ENCODE measurements around the gene GNLY. TPM values are rescaled to one million over a fixed set of nuclear protein-coding genes. Genes with fewer than 3 reads are reported as not detected.

The GNLY gene
- total and polyA plus RNA-seq, 9 of the 15 experiments (the other 6 are each of a cell fraction or from before 2014, with no cell fraction given) = not detected

GRCh38 chr2:85675866-85676548 lies 18.2 kb upstream of the GNLY start:
- in situ Hi-C loops (cut with MboI) = no loop called here
- H3K27ac ChIP-seq (ENCODE audit: extremely low read depth, low read depth, low read length) = no peak overlapping the region
- H3K4me3 ChIP-seq = no peak overlapping the region
- no TSS peak for BruUV-seq (replicated peaks)
- intact Hi-C loops (cut with micrococcal nuclease) = loop anchor here (10.0 kb wide), 1 partner anchor 139 kb away; no protein-coding TSS in a partner anchor
- H3K4me1 ChIP-seq (replicated peaks in 1 of 2; ENCODE audit: control insufficient read depth in 2 of 2, insufficient read depth in 2 of 2, low read length in 2 of 2) = peaks cover 7 to 11% of the 10 kb centered on the region in 2 experiments; a peak in 3 of 5 replicates
- no peaks in the 10 kb centered on the region for H3K79me2 ChIP-seq (ENCODE audit: control insufficient read depth, insufficient read depth, low read length)
- DNase-seq (ENCODE audit: extremely low read depth in 1 of 4, low spot score in 3 of 4) (no peak), ATAC-seq (no peak), FAIRE-seq (no peak)
- H3K9me3 ChIP-seq (replicated peaks; ENCODE audit: control insufficient read depth, insufficient read depth, low read depth, low read length) = no peaks in the 10 kb centered on the region
- H4K20me1 ChIP-seq (replicated peaks; ENCODE audit: control insufficient read depth, insufficient read depth, low read length) = peaks cover 7% of the 10 kb centered on the region
- no peak overlapping the region for H3K4me2 ChIP-seq (ENCODE audit: insufficient read depth, low read length)
- no peak overlapping the region for H3K9ac ChIP-seq (ENCODE audit: insufficient read depth in 1 of 2, low read depth in 2 of 2, low read length in 2 of 2)
- ChIA-PET CTCF (ENCODE audit: low intra/inter-chr PET ratio) (no interaction called here), POLR2A (no interaction called here)
- WGBS (ENCODE audit: insufficient coverage, low coverage, missing lambda C conversion rate) = 2% methylated on average over 6 of the region's 6 CpGs
- TF ChIP-seq, protein P1, sequence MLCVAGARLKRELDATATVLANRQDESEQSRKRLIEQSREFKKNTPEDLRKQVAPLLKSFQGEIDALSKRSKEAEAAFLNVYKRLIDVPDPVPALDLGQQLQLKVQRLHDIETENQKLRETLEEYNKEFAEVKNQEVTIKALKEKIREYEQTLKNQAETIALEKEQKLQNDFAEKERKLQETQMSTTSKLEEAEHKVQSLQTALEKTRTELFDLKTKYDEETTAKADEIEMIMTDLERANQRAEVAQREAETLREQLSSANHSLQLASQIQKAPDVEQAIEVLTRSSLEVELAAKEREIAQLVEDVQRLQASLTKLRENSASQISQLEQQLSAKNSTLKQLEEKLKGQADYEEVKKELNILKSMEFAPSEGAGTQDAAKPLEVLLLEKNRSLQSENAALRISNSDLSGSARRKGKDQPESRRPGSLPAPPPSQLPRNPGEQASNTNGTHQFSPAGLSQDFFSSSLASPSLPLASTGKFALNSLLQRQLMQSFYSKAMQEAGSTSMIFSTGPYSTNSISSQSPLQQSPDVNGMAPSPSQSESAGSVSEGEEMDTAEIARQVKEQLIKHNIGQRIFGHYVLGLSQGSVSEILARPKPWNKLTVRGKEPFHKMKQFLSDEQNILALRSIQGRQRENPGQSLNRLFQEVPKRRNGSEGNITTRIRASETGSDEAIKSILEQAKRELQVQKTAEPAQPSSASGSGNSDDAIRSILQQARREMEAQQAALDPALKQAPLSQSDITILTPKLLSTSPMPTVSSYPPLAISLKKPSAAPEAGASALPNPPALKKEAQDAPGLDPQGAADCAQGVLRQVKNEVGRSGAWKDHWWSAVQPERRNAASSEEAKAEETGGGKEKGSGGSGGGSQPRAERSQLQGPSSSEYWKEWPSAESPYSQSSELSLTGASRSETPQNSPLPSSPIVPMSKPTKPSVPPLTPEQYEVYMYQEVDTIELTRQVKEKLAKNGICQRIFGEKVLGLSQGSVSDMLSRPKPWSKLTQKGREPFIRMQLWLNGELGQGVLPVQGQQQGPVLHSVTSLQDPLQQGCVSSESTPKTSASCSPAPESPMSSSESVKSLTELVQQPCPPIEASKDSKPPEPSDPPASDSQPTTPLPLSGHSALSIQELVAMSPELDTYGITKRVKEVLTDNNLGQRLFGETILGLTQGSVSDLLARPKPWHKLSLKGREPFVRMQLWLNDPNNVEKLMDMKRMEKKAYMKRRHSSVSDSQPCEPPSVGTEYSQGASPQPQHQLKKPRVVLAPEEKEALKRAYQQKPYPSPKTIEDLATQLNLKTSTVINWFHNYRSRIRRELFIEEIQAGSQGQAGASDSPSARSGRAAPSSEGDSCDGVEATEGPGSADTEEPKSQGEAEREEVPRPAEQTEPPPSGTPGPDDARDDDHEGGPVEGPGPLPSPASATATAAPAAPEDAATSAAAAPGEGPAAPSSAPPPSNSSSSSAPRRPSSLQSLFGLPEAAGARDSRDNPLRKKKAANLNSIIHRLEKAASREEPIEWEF (CRISPR knock-in tag; IDR thresholded peaks at IDR 0.05) = no peak
- TF ChIP-seq NFIX (CRISPR knock-in tag; IDR thresholded peaks at IDR 0.05; ENCODE audit: low read depth) = peak; percentile 95
- no peak for TF ChIP-seq ZBTB34 (CRISPR knock-in tag; IDR thresholded peaks at IDR 0.05)
- TF ChIP-seq NFIC (IDR thresholded peaks at IDR 0.05) = peak; percentile 97
- H3K36me3 ChIP-seq (ENCODE audit: control insufficient read depth, insufficient read depth, low read length) = no peaks in the 10 kb centered on the region
- no peak overlapping the region for H2AFZ ChIP-seq (ENCODE audit: low read depth, low read length)
- peaks cover 16 to 44% of the 10 kb centered on the region in 2 experiments; a peak in 4 of 5 replicates for H3K27me3 ChIP-seq (ENCODE audit: control insufficient read depth in 2 of 2, insufficient read depth in 2 of 2, low read length in 2 of 2)
- H3K9me1 ChIP-seq (ENCODE audit: control insufficient read depth, insufficient read depth, low read length) = no peaks in the 10 kb centered on the region
